ENCODE results near the gene HCRTR1.

DNA sequence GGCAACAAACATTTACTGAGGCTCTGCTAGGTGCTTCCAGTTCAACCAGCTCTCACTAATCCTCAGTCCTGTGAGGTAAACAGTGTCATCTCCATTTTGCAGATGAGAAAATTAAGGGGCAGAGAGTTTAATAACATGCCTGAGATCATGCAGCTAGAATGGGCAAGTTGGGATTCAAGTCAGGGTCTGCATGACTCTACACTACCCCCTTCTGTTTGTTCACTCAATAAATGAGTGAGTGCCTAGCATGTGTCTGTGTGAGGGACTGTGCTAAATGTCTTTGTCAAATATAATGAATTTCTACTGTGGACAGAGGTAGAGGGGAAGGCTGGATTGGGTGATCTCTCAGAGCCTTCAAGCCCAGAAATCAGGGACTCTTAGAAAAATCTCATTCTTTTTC lies 22.7 kb downstream of the HCRTR1 start:
- TF ChIP-seq POLR2A (IDR thresholded peaks at IDR 0.05; ENCODE audit: low read length) (no peak), GATA1 (IDR thresholded peaks at IDR 0.05; ENCODE audit: low read depth, low read length) (no peak)

All from erythroblast (primary cell).